Stomach (tissue), 4 donors: ENCODE results near the gene PTX3.

Experiments
- CTCF ChIP-seq, 7 experiments: fragments of 450-650 bp in 4 of 7; fragments of 200-600 bp in 3 of 7; sonication (generic) in 3 of 7; IDR thresholded peaks; one replicate each; pipeline ENCODE4 v1.5.1; 2016 to 2019; ENCODE audit warnings: antibody characterized with exemption in 7 of 7, control low read depth in 2 of 7, mild to moderate bottlenecking in 1 of 7
- EP300 ChIP-seq: sonication (generic); formaldehyde crosslinking; IDR thresholded peaks from one replicate; pipeline ENCODE4 v1.6.1; 2017; ENCODE audit warnings: antibody characterized with exemption
- POLR2A ChIP-seq, 4 donors: fragments of 450-650 bp; IDR thresholded peaks; one replicate each; pipeline ENCODE4 v1.6.1; 2016; ENCODE audit warnings: antibody characterized with exemption in 4 of 4, control low read depth in 2 of 4, mild to moderate bottlenecking in 1 of 4, moderate library complexity in 1 of 4
- POLR2AphosphoS5 ChIP-seq, 3 donors: sonication (generic); formaldehyde crosslinking; IDR thresholded peaks; one replicate each; pipeline ENCODE4 v1.6.1; 2016; ENCODE audit warnings: antibody characterized with exemption in 3 of 3

DNA sequence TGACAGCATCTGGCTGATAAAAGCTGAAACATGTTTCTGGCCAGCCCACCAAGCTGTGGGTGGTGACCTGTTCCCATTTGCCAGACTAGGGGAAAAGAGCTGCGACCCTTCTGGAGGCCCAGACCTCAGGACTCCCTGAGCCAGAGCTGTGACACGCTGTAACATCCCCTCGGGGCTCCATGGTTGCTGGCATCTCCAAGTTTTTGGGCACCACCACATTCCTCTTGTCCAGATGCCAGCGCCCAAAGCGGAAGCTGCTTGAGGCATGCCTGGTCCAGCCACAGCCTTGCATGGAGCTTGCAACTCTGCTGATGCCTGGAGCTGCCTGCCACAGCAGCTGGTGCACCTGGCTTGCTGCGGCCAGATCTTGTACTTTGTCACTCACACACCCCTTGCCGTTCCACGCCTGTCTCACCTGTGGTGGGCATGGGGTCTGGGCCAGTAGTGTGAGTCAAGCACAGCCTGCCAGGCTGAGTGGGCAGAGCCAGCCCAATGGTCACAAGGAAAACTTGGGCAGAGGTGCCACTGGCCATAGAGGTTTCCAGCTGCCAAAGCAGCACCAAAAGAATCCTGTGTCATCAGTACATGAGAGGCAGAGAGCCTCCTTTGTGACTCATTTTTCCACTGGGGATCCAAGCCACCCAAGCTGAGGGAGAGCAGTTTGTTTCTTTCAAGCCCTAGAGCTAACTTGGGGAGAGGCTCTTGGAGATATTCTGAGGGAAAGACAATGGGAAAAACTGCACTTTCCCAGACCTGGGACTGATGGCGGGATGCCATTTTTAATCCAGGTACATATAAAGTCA is 45.7 kb upstream of the PTX3 start:
- no peak for TF ChIP-seq POLR2AphosphoS5 (IDR thresholded peaks at IDR 0.05)
- TF ChIP-seq CTCF (IDR thresholded peaks at IDR 0.05) = no peak
- TF ChIP-seq POLR2A (IDR thresholded peaks at IDR 0.05) = no peak
- TF ChIP-seq EP300 = no peak
